NCI-H1694 treated with DMSO at 0.1 percent for 48 hours (cell line): ENCODE measurements around the gene STKLD1.

Source experiments
- DNase-seq: peaks from one replicate; lab custom pipeline; 2025; lab: John Stamatoyannopoulos, UW

Gene STKLD1

DNA sequence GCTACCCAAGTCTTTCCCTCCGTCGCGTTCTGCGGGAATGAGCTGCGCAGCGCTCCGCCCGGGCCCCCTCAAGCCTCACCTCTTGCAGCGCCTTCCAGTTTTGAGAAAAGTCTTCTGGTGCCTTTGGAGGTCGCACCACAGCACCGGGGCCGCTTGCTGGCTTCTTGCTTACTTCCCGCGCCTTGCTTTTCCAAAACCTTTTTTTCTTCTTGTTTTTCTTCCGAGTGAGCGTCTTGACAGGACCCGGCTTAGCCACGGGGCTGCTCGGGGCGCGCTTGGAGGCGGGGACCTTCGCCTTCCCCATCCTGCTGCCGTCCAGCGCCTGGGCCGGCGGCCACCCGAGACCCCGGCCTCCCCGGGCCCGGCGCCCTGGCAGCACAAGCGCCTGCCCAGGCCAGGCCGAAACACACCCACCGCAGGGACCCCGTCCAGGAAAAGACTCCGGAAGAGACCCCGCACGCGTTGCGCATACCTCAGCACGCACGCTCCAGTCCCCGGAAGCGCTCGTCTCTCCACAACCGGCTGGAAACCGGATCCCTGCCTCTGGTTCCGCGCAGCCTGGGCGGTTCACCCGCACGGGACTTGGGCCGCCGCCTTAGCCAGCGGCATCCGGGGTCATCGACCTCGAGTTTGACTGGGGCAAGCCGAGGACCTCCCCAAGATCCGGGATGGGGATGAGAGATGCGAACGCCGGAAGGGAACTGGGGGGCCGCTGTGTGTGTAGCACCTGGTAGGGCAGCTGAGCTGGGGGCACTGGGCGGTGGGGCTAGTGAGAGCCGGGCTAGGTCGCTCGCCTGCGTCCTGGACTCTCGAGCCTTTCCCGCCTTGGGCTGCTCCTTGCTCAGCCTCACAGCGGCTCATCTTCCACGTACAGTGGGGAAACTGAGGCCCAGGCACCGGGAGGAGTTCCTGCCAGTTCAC, 41.6 kb downstream of the STKLD1 start, which contains the start of gene REXO4:
Gene REXO4 (minus strand): TSS at position 470 of the 921 bp plus-strand sequence. CDS start 166 bp downstream, at position 304.
- peak; percentile 76 for DNase-seq

DNA sequence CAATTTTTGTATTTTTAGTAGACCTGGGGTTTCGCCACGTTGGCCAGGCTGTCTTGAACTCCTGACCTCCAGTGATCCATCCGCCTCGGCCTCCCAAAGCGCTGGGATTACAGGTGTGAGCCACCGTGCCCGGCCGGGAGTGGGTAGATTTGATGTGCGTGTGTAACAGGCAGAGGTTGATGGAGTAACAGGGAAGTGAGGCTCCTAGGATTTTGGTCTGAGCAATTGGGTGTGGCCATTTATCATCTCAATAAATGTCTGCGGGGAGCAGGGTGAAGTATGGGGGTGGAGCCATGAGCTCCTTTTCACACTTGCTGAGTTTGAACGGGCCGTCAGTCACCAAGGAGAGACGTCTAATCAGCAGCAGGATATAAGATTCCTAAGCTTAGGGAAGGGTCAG, 42.8 kb downstream of the STKLD1 start:
- no peak for DNase-seq

DNA sequence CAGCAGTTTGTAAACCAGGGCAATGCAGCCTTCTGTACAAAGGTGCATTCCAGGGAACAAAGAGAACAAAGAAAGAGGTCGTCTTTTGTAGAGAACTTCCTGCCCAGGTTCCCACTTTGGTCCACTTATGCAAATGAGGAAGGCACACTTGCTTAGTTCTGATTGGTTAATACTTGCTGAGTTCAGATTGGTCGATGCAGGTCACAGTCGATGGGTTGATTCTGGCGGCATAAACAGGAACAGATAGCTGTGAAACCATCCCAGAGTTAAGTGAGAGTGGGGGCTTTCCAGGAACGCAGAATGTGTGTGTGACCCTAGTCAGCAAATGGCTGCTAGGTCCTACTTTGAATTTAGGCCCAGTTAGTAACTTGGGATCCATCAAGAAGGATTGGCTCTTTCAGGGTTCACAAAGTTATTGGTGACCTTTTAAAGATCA, 44.2 kb downstream of the STKLD1 start:
- no peak for DNase-seq

DNA sequence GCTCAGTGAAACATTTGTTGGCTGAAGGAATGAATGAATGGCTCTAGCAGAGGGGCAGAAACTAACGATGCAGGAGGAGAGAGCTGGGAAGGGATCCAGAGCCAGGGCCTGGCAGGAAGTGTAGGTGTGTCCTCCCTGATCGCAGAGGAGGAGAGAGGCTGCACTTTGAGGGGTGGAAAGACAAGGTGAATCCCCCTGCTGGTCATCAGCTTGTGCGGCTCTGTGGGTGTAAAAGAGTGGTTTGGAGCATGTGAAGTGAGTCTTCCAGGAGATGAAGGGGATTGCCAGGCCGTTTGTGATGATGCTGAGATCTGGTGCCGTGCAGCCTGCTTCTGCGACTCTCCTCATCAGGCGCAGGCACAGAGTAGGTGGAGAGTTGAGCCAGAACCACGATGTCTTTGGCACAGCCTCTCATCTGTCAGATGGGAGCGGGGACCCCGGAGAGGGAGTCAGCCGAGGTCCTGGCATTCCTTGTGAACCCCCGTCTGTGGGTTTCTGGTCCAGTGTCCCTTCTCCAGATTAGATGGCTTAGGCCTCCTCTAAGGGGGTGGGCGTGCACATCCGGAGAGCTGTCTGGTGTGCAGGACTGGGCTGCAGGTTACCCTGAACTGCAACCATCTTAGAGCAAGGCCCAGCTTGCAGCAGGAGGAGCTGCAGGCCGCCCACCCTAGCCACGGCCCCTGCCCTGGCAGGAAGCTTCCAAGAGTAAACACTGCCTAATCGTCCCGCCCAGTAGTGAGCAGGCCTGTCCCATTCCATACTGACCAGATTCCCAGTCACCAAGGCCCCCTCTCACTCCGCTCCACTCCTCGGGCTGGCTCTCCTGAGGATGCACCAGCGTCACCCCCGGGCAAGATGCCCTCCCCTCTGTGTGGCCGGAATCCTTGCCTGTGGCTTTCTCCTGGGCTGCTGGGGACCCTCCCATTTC, 45.7 kb downstream of the STKLD1 start, which contains the start of gene ADAMTS13:
Gene ADAMTS13 (plus strand): TSS at position 753 of the 928 bp plus-strand sequence. CDS start 77 bp downstream, at position 830.
- no peak for DNase-seq

DNA sequence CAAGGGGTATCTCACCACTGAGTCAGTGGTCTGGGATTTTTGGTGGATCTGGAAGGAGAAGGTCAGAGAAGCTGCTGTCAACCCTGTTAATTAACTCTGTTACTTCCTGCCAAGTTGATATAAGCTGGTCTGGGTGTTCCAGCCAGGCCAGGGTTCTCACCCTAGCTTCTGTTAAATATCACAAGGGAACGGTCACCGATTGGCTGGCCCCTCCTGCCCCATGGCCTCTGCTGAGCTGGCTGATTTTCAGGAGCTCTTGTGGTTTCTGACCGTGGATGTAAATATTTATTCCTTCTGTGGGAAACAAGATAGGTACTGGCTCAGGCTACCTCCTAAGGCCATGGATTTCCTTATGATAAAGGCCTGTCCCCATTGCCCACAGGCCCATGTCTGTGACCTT, 47.0 kb downstream of the STKLD1 start:
- no peak for DNase-seq

DNA sequence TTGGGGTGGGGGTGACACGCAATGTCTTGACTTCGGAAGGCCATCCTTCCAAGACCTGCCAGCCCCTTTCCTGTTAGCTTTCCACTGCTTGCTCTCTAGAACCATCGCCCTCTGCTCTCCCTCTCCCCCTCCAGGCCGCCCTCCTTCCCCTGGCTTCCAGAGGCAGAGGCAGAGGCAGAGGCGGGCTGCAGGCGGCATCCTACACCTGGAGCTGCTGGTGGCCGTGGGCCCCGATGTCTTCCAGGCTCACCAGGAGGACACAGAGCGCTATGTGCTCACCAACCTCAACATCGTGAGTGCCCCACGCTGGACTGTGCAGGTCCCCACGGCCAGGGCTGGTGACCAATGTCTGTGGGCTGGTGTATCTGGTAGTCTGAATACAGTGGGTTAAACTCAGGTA, 48.0 kb downstream of the STKLD1 start:
- DNase-seq = no peak

DNA sequence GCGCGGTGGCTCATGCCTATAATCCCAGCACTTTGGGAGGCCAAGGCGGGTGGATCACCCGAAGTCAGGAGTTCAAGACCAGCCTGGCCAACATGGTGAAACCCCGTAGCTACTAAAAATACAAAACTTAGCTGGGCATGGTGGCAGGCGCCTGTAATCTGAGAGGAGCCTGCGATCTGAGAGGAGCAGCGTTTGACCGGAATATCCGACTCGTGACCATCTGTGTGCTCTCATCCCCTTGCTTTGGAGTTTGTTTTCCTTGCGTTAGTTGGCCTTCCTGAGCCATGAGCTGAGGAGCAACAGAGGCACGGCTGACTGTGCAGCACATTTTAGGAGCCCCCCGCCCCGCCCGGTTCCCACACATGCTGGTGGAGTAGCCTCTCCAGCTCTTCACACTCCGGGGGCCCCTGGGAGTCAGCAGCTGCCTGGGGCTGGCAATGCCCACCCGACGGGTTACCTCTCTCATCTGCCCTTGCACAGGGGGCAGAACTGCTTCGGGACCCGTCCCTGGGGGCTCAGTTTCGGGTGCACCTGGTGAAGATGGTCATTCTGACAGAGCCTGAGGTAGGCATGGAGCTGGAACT, 49.0 kb downstream of the STKLD1 start:
- no peak for DNase-seq

DNA sequence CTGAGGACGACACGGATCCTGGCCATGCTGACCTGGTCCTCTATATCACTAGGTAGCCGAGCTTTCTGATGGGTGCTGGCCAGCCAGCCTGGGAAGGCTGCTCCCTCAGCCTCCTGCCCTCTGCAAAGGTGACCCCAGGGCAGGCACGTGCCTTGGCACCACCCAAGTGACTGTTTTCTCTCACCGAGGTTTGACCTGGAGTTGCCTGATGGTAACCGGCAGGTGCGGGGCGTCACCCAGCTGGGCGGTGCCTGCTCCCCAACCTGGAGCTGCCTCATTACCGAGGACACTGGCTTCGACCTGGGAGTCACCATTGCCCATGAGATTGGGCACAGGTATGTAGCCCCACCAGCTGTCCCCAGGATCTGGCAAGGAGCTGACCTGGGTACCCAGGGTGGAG, 49.8 kb downstream of the STKLD1 start:
- DNase-seq = no peak

DNA sequence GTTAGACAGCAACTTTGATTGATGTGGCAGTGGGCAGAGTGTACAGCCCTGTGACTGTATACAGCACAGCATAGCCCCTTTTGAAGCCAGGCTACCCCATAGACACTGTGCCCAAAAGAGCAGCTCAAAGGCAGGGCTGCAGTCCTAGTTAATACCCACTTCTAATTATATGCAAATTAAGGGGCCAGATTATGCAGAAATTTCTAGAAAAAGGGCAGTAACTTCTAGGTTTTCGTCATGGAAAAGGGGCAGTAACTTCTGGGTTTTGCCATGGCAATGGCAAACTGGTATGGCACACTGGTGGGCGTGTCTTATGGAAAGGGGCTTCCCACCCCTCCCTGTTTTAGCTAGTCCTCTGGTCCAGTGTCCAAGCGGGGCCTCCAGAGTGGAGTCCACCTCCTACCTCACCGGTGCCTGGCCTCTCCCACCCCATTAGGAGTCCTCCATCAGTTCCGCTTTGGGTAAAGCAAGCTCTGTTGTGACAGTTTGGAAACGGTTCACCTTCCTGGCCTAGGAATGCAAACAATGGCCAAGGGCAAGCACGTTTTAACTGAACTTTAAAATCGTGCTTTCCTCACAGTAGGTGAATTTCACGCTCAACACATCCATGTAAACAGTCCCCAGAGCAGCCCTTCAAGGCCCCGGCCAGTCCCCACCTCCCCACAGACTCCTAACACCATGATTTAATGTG, 51.6 kb downstream of the STKLD1 start:
- DNase-seq = no peak

DNA sequence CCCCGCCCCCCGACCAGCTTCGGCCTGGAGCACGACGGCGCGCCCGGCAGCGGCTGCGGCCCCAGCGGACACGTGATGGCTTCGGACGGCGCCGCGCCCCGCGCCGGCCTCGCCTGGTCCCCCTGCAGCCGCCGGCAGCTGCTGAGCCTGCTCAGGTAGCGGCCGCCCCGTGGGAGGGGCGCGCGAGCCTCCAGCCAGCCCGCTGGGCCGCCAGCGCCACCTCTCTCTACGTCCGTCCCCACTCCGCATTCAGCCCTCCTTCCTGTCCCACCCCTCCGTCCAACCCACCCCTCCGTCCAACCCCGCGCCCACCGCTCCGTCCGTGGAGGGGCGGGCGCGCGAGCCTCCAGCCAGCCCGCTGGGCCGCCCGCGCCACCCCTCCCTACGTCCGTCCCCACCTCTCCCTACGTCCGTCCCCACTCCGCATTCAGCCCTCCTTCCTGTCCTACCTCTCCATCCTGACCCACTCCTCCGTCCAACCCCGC, 52.5 kb downstream of the STKLD1 start:
- no peak for DNase-seq

DNA sequence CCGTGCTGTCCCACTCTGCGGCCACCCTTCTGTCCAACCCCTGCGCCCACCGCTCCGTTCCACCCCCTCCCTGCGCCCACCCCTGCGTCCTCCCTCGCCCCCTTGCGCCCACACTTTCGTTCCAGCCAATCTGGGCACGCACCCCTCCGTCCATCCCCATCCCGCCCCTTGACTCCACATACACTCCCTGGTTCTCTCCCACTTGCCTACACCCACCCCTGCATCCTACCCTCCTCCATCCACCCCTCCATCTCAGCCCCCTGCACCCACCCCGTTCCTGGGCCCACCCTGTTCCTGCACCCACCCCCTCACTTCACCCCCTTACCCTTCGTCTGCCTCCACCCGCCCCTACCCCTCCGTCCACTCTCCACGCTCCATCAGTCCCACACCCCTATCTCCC, 53.0 kb downstream of the STKLD1 start:
- no peak for DNase-seq

DNA sequence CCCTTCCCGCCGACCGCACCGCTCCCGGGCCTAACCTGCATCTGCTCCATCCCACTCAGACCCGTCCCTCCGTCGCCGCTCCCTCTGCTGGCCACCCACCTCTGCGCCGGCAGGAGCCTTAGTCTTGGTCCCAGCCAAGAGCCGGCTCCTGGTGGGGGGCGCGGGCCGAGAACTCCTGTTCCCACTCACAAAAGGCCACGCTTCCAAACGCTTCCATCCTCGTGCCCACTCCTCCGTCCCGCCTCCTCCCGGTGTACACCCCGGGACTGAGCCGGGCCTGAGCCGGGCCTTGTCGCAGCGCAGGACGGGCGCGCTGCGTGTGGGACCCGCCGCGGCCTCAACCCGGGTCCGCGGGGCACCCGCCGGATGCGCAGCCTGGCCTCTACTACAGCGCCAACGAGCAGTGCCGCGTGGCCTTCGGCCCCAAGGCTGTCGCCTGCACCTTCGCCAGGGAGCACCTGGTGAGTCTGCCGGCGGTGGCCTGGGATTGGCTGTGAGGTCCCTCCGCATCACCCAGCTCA, 53.5 kb downstream of the STKLD1 start:
- no peak for DNase-seq

DNA sequence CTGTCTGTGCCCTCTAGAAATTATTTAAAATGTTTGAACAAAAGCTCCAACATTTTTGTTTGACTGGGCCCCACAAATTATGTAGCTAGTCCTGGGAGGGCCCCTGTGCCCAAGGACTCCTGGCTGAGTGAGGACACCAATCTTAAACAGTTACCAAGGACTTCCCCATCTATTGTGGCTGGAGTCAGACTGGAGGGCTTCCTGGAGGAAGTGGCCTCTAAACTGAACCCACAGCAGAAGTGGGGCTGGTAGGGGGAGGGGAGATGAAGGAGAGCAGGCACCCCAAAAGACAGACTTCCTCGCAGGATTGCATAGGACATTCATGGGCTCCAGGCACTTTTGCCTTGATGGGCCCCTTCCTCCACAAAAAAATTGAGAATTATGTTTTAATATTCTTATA, 54.1 kb downstream of the STKLD1 start:
- no peak for DNase-seq

DNA sequence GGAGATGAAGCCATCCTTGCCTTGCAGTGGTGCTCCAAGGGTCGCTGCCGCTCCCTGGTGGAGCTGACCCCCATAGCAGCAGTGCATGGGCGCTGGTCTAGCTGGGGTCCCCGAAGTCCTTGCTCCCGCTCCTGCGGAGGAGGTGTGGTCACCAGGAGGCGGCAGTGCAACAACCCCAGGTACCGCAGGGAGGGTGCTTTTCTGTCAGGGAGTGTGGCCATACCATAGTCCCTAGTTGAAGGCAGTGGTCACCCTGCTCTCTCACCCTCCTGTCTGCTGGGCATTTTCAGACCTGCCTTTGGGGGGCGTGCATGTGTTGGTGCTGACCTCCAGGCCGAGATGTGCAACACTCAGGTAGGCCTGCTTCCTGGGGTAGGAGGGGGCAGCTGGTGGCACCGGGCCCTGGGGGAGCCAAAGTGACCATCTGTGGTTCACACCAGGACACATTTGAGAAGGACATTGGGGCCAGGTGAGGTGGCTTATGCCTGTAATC, 57.2 kb downstream of the STKLD1 start:
- DNase-seq = no peak

DNA sequence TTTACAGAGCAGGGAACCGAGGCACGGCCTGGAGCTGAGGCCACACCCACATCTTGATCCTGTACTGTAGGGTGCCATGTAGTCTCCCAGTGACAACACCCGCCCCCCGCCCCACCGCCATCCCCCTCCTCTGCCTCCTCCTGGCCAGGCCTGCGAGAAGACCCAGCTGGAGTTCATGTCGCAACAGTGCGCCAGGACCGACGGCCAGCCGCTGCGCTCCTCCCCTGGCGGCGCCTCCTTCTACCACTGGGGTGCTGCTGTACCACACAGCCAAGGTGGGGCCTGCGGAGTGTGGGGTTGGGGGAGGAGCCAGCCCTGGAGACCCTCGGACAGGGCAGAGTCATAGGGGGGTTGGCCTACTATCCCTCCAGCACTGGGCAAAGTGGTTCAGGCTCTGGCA, 60.5 kb downstream of the STKLD1 start:
- no peak for DNase-seq

DNA sequence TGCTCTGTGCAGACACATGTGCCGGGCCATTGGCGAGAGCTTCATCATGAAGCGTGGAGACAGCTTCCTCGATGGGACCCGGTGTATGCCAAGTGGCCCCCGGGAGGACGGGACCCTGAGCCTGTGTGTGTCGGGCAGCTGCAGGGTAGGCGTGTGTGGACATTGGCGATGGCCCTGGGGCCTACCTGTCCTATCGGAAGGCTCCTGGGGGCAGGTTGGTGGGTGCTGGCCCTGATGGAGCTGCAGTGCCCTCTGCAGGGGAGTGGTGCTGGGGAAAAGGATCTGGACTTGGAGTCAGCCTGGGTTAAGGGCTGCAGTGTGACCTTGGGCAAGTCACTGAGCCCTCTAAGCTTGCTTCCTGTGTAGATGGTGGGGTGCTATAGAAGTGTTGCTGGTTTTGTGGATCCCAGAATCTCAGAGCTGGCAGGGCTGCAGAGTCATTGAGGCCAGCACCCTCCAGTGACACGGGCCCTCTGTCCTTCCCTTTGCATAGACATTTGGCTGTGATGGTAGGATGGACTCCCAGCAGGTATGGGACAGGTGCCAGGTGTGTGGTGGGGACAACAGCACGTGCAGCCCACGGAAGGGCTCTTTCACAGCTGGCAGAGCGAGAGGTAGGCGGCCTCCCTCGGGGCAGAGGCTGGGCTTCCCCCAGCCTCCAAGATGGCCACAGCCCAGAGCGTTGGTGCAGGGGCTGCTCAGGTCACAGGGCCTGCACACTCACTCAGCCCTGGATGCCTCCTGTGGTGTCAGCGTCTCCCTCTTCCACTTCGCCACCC, 61.8 kb downstream of the STKLD1 start:
- DNase-seq = no peak

DNA sequence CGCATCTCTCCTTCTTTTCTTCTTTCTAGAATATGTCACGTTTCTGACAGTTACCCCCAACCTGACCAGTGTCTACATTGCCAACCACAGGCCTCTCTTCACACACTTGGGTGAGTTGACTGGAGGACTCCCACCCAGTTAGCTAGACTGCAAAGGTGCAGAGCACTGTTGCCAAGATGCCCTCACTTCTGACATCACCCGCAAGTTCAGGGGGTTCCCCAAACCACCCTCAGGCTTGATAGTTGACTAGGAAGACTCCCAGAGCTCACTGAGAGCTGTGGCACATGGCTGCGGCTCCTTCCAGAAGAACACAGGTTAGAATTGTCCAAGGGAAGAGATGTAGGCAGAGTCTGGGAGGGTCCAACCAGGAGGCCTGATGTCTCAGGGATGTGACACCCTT, 63.2 kb downstream of the STKLD1 start:
- DNase-seq = no peak

DNA sequence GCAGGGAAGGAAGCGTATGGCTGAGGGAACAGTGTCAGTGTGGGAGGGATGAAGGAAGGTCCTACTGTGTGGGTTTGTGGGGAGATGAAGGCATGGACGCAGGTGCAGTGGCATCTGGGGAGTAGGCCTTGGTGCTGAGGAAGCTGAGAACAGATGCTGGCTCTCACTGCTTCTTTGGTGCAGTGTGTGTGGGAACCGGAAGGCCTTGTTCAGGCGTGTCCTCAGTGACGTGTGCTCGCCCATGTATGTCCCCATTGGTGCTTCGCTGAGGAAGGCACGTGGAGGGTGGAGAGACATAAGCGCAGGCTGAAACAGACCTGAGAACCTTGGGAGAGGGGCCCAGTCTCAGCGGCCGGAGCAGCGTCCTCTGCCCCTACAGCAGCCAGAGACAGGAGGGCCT, 64.7 kb downstream of the STKLD1 start:
- DNase-seq = no peak

DNA sequence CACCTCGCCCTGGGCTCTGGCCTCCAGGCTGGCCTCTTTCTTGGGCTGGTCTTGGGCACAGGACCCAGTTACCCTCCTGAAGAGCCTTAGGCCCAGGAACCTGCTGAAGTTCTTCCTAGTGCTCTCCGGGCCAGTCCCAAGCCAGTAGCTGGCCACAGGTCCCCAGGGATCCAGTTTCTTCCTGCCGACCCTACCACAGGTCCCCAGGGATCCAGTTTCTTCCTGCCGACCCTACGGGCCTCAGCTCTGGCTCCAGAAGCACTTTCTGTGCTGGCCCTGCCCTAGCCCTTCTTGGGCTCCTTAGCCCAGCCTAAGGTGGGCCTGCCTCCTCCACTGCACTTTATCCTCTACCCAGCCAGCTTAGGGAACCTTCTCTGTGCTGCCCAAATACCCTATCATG, 65.4 kb downstream of the STKLD1 start:
- DNase-seq = no peak

DNA sequence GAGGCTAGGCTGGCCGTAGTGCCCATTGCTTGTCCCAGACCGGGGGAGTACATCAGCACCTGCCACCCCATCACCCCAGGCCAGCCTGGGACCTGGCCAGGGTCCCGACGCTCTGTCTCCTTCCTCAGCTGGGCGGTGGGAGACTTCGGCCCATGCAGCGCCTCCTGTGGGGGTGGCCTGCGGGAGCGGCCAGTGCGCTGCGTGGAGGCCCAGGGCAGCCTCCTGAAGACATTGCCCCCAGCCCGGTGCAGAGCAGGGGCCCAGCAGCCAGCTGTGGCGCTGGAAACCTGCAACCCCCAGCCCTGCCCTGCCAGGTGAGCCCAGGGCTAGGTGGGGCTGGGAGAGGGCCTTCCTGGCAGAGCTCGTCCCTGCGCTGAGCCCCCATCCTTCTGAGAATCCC, 67.1 kb downstream of the STKLD1 start:
- DNase-seq = no peak
